OCI-LY3 (cell line): Measurements from ENCODE around the gene SPPL3.

Experiments used
- H2AFZ ChIP-seq: fragments of 200-600, 300-600 bp; shearing (Covaris generic); 2 replicates; pipeline ENCODE4 v1.6.0; 2014; ENCODE audit warnings: antibody characterized with exemption, low read depth, low read length
- H3K27ac ChIP-seq: fragments of 200-600, 300-600 bp; sonication (generic); 2 replicates; pipeline ENCODE4 v1.5.1; 2014; ENCODE audit warnings: mild to moderate bottlenecking, low read length, moderate library complexity, mixed read lengths
- H3K27me3 ChIP-seq: fragments of 200-600, 300-600 bp; sonication (generic); 2 replicates; pipeline ENCODE4 v1.6.1; 2014; ENCODE audit warnings: low read depth, low read length, mixed read lengths
- H3K36me3 ChIP-seq: fragments of 200-600, 300-600 bp; sonication (generic); replicated peaks from 2 replicates; pipeline ENCODE3; 2014; ENCODE audit warnings: low read depth, low read length, mixed read lengths
- H3K4me1 ChIP-seq: fragments of 300-600, 200-600 bp; sonication (generic); 2 replicates; pipeline ENCODE4 v1.6.1; 2014; ENCODE audit warnings: low read length, mixed read lengths
- H3K4me2 ChIP-seq: fragments of 200-600, 300-600 bp; sonication (generic); 2 replicates; pipeline ENCODE4 v1.6.1; 2014; ENCODE audit warnings: low read length, mixed read lengths
- H3K4me3 ChIP-seq: fragments of 300-600, 200-600 bp; sonication (generic); 2 replicates; pipeline ENCODE4 v1.5.1; 2014; ENCODE audit warnings: antibody characterized with exemption, mild to moderate bottlenecking, low read length, moderate library complexity
- H3K79me2 ChIP-seq: fragments of 300-600, 200-600 bp; shearing (Covaris generic); 2 replicates; pipeline ENCODE4 v1.6.1; 2014; ENCODE audit warnings: mild to moderate bottlenecking, low read length, mixed read lengths
- H3K9ac ChIP-seq: fragments of 300-600, 200-600 bp; shearing (Covaris generic); 2 replicates; pipeline ENCODE4 v1.6.0; 2014; ENCODE audit warnings: mild to moderate bottlenecking, low read length, moderate library complexity
- H3K9me3 ChIP-seq: fragments of 200-600, 300-600 bp; shearing (Covaris generic); 2 replicates; pipeline ENCODE4 v1.6.1; 2014; ENCODE audit warnings: low read length, mixed read lengths; ENCODE audit not compliant: insufficient read depth
- H4K20me1 ChIP-seq: fragments of 200-600, 300-600 bp; sonication (generic); 2 replicates; pipeline ENCODE4 v1.6.1; 2016; ENCODE audit warnings: low read length, mixed read lengths; ENCODE audit not compliant: insufficient read depth
- EZH2phosphoT487 ChIP-seq: fragments of 200-600 bp; shearing (Covaris generic); IDR thresholded peaks from 2 replicates; pipeline ENCODE4 v1.6.1; 2018; ENCODE audit warnings: antibody characterized with exemption, mixed run types, low read depth
- TF ChIP-seq, protein P1 (sequence below): fragments of 200-600, 300-600 bp; sonication (generic); IDR thresholded peaks from 2 replicates; pipeline ENCODE4 v1.5.1; 2014; ENCODE audit warnings: antibody characterized with exemption, low read length, low read depth

Gene SPPL3

GRCh38 chr12:120847814-120848213 is 56.3 kb downstream of the SPPL3 start:
- Histone ChIP-seq H2AFZ (no peak overlapping the region), H3K4me2 (peak overlapping the region; percentile 73), H3K9me3 (no peaks in the 10 kb centered on the region), H3K4me1 (peaks cover 92% of the 10 kb centered on the region), H4K20me1 (no peaks in the 10 kb centered on the region), H3K9ac (peak overlapping the region; percentile 80), H3K27ac (peak overlapping the region; percentile 97), H3K27me3 (no peaks in the 10 kb centered on the region), H3K79me2 (peaks cover 75% of the 10 kb centered on the region), H3K36me3 (no peaks in the 10 kb centered on the region), H3K4me3 (peak overlapping the region; percentile 35)
- TF ChIP-seq EZH2phosphoT487 = no peak
- TF ChIP-seq, protein P1, sequence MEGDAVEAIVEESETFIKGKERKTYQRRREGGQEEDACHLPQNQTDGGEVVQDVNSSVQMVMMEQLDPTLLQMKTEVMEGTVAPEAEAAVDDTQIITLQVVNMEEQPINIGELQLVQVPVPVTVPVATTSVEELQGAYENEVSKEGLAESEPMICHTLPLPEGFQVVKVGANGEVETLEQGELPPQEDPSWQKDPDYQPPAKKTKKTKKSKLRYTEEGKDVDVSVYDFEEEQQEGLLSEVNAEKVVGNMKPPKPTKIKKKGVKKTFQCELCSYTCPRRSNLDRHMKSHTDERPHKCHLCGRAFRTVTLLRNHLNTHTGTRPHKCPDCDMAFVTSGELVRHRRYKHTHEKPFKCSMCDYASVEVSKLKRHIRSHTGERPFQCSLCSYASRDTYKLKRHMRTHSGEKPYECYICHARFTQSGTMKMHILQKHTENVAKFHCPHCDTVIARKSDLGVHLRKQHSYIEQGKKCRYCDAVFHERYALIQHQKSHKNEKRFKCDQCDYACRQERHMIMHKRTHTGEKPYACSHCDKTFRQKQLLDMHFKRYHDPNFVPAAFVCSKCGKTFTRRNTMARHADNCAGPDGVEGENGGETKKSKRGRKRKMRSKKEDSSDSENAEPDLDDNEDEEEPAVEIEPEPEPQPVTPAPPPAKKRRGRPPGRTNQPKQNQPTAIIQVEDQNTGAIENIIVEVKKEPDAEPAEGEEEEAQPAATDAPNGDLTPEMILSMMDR = no peak

DNA sequence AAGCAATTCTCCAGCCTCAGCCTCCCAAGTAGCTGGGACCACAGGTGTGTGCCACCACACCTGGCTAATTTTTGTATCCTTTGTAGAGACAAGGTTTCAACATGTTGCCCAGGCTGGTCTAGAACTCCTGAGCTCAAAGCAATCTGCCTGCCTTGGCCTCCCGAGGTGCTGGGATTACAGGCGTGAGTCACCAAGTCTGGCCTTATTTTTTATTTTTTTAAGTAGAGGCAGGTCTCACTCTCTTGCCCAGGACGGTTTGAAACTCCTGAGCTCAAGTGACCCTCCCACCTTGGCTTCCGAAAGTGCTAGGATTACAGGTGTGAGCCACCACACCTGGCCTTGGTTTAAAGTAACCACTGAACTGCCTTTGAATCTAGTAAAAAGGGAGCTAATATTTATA is 56.8 kb downstream of the SPPL3 start:
- peak overlapping the region; percentile 97 for H3K27ac ChIP-seq
- TF ChIP-seq EZH2phosphoT487 = no peak
- TF ChIP-seq, protein P1 = no peak
- peak overlapping the region; percentile 73 for H3K4me2 ChIP-seq
- H3K4me1 ChIP-seq = peaks cover 96% of the 10 kb centered on the region
- no peaks in the 10 kb centered on the region for H3K36me3 ChIP-seq
- no peaks in the 10 kb centered on the region for H4K20me1 ChIP-seq
- H3K9ac ChIP-seq = peak overlapping the region; percentile 70
- peaks cover 79% of the 10 kb centered on the region for H3K79me2 ChIP-seq
- no peaks in the 10 kb centered on the region for H3K27me3 ChIP-seq
- H3K4me3 ChIP-seq = peak overlapping the region; percentile 35
- H2AFZ ChIP-seq = no peak overlapping the region
- H3K9me3 ChIP-seq = no peaks in the 10 kb centered on the region

DNA sequence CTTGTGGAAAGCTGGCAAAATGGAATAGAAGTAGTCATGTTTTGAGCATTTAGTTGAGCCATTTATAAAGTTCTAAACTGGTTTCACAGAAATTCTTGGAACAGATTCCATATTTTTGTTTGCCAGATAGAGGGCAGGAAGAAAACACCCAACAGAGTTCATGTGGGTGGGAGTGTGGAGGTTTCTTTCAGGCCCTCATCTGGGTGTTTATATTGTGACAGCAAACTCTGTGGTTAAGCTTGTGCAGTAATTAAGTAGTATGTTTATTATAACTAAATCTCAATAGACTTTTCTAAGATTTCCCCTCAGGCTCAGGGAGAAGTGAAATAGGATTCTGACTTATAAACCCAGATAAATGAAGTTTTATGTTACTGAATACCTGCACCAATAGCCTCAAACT is 57.4 kb downstream of the SPPL3 start:
- H3K27ac ChIP-seq = peak overlapping the region; percentile 97
- peak overlapping the region; percentile 33 for H3K4me2 ChIP-seq
- H3K79me2 ChIP-seq = peaks cover 82% of the 10 kb centered on the region
- no peaks in the 10 kb centered on the region for H3K27me3 ChIP-seq
- no peak overlapping the region for H2AFZ ChIP-seq
- no peaks in the 10 kb centered on the region for H4K20me1 ChIP-seq
- H3K9ac ChIP-seq = peak overlapping the region; percentile 29
- no peaks in the 10 kb centered on the region for H3K9me3 ChIP-seq
- peak overlapping the region; percentile 10; the same call in 1 of the 2 replicates for H3K4me3 ChIP-seq
- TF ChIP-seq EZH2phosphoT487 = no peak
- TF ChIP-seq, protein P1 = no peak
- peaks cover 93% of the 10 kb centered on the region for H3K4me1 ChIP-seq
- no peaks in the 10 kb centered on the region for H3K36me3 ChIP-seq

DNA sequence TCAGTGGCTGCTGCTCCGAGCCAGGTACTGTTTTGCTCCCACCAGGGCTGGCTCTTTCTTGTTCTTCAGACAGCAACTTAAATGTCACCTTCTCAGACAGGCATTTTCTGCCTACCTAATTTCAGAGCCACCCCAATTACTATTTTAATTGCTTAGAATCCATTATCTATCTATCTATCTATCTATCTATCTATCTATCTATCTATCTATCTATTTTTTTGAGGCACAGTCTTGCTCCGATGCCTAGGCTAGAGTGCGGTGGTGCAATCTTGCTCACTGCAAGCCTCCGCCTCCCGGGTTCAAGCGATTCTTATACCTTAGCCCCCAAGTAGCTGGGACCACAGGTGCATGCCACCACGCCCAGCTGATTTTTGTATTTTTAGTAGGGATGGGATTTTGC is 58.5 kb downstream of the SPPL3 start:
- no peak for TF ChIP-seq EZH2phosphoT487
- TF ChIP-seq, protein P1 = no peak
- H3K4me2 ChIP-seq = no peak overlapping the region
- H3K27ac ChIP-seq = peak overlapping the region; percentile 97
- H2AFZ ChIP-seq = no peak overlapping the region
- peaks cover 78% of the 10 kb centered on the region for H3K79me2 ChIP-seq
- H3K4me1 ChIP-seq = peaks cover 82% of the 10 kb centered on the region
- no peak overlapping the region for H3K4me3 ChIP-seq
- peak overlapping the region; percentile 29; the same call in 1 of the 2 replicates for H3K9ac ChIP-seq
- no peaks in the 10 kb centered on the region for H3K36me3 ChIP-seq
- no peaks in the 10 kb centered on the region for H4K20me1 ChIP-seq
- H3K9me3 ChIP-seq = no peaks in the 10 kb centered on the region
- H3K27me3 ChIP-seq = no peaks in the 10 kb centered on the region
